Activated naive CD8-positive, alpha-beta T cell treated with anti-CD3 and anti-CD28 coated beads for 36 hours (primary cell): ENCODE measurements around the gene SDHAF4. TPM values are rescaled to one million over a fixed set of nuclear protein-coding genes. Genes with fewer than 3 reads are reported as not detected.
"Not testable (repeated sequence)": the region's sequence is repeated elsewhere in the genome, so short reads cannot be mapped to it uniquely, and the experiment has no call there.

ENCODE experiments used
- DNase-seq: peaks from one replicate; pipeline ENCODE4 v3.0.0; 2021
- H3K27ac Mint-ChIP-seq: one replicate; pipeline ENCODE4 v1.8.0; 2022; ENCODE audit warnings: mild to moderate bottlenecking, moderate library complexity, mixed read lengths
- H3K27me3 Mint-ChIP-seq: one replicate; pipeline ENCODE4 v1.8.0; 2022; ENCODE audit warnings: mild to moderate bottlenecking, mixed read lengths
- H3K36me3 Mint-ChIP-seq: one replicate; pipeline ENCODE4 v1.8.0; 2021; ENCODE audit warnings: mild to moderate bottlenecking, mixed read lengths
- H3K4me1 Mint-ChIP-seq: one replicate; pipeline ENCODE4 v1.8.0; 2021; ENCODE audit warnings: mixed read lengths
- H3K4me3 Mint-ChIP-seq: one replicate; pipeline ENCODE4 v1.8.0; 2022; ENCODE audit warnings: mild to moderate bottlenecking, moderate library complexity, mixed read lengths
- H3K9me3 Mint-ChIP-seq: one replicate; pipeline ENCODE4 v1.8.0; 2022; ENCODE audit warnings: mixed read lengths
- total RNA-seq, 2 experiments: library from RNA; stranded (reverse); gene quantifications; one replicate each; pipeline ENCODE4 v1.2.3, GENCODE V29; 2021

Gene SDHAF4
- total RNA-seq, 2 experiments from 2014 or later = 10.2 to 13.1 TPM

DNA sequence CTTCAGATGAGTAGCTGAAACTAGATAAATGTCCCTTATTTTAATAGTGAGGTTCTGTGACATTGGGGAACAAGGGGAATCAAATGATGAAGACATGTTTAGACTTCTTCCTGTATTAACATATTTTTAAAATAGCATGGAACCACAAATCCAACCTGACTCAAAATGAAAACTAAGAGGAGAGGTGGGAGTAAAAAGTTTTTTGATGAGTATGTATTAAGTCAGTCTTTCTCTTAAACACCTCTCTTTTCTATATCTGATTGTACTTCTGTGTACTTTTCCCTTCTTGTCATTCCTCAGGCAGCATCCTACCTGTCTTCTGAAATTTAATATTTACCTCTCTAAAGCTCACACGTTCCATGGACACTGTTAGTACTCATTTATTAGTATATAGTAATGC is 8.7 kb upstream of the SDHAF4 start:
- Mint-ChIP-seq H3K4me1 (peaks cover 19% of the 10 kb centered on the region), H3K4me3 (peak overlapping the region; percentile 13), H3K27me3 (peaks cover under 1% of the 10 kb centered on the region), H3K27ac (peak overlapping the region; percentile 78), H3K9me3 (no peaks in the 10 kb centered on the region), H3K36me3 (peaks cover 3% of the 10 kb centered on the region)
- no peak for DNase-seq

DNA sequence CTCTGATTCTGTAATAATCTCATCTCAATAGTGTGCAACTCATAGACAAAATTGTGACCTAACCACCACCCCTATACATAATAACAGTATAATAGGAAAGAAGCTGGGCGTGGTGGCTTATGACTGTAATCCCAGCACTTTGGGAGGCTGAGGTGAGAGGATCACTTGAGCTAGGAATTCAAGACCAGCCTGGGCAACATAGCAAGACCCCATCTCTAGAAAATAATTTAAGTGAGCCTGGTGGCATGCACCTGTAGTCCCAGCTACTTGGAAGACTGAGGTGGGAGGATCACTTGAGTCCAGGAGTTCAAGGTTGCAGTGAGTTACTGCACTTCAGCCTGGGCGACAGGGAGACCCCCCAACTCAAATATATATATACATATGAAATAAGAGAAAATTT is 4.3 kb upstream of the SDHAF4 start:
- peaks cover 18% of the 10 kb centered on the region for H3K4me1 Mint-ChIP-seq
- H3K4me3 Mint-ChIP-seq, H3K27me3 Mint-ChIP-seq, H3K9me3 Mint-ChIP-seq, H3K36me3 Mint-ChIP-seq, DNase-seq, H3K27ac Mint-ChIP-seq: not testable (repeated sequence)

DNA sequence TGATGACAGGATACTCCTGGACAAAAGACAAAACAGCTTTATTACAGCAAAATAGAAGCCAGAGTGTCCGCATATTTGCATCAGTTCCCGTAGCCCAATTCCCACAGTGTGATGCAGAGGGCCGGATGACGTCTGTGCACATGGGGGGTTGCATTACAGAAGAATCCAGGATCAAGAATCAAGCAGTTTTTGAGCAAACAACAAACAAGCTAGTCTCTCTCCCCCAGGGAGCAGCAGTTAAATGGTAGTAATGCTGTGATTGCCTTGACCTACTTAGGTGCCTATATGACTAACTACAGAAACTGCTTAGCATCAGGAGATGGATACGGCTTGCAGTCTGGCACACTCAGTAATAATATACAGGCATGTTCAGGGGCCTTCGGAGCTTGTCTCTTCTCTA is 3.2 kb upstream of the SDHAF4 start:
- H3K27me3 Mint-ChIP-seq = peaks cover 4% of the 10 kb centered on the region
- peaks cover 5% of the 10 kb centered on the region for H3K36me3 Mint-ChIP-seq
- H3K9me3 Mint-ChIP-seq = no peaks in the 10 kb centered on the region
- DNase-seq = no peak
- no peak overlapping the region for H3K4me3 Mint-ChIP-seq
- H3K27ac Mint-ChIP-seq = no peak overlapping the region
- H3K4me1 Mint-ChIP-seq = peaks cover 11% of the 10 kb centered on the region

DNA sequence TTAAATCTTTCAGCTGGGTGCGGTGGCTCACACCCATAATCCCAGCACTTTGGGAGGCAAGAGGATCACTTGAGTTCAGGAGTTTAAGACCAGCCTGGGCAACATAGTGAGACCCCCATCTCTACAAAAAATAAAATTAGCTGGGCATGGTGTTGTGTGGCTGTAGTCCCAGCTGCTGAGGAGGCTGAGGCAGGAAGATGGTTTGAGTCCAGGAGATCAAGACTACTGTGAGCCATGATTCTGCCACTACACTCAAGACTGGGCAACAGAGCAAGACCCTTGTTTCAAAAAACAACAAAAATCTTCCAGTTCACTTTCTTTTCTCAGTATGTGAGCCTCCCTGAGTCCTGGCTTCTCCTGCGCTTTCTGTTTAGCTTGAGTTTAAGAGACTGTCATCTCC is 7.9 kb downstream of the SDHAF4 start:
- no peaks in the 10 kb centered on the region for H3K9me3 Mint-ChIP-seq
- peaks cover 5% of the 10 kb centered on the region for H3K4me1 Mint-ChIP-seq
- H3K27ac Mint-ChIP-seq = no peak overlapping the region
- H3K36me3 Mint-ChIP-seq = peaks cover 11% of the 10 kb centered on the region
- H3K4me3 Mint-ChIP-seq = no peak overlapping the region
- no peaks in the 10 kb centered on the region for H3K27me3 Mint-ChIP-seq
- DNase-seq = no peak

DNA sequence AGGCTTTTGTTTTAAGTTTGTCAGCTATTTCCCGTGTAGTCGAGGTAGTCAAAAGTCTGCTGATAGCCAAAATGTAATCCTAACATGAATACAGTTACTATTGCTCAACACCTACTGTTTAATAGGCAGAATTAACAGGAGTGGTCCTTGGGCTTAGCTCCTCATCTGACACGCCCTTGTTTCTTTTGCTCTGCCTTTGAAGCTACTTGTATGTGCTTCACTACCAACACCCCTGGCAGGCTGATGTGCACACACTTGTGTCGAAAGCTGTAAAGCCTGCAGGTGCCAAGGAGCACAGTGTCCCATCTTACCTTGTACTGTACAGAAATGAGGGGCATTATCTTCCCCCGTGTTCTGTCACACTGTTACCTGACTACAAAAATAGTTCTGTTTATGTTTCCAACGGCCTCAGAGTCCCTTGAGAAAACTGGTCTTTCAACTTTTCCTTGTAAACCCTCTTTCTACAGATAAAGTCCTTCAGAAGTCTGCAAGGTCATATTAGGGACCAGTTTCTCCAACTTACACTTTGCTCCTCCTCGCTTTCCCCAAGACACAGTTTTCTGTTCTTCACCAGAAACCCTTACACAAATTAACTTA is 9.3 kb downstream of the SDHAF4 start:
- Mint-ChIP-seq H3K27ac (no peak overlapping the region), H3K4me1 (peaks cover 1% of the 10 kb centered on the region), H3K36me3 (peaks cover 7% of the 10 kb centered on the region), H3K4me3 (no peak overlapping the region), H3K9me3 (no peaks in the 10 kb centered on the region), H3K27me3 (no peaks in the 10 kb centered on the region)
- DNase-seq = no peak

DNA sequence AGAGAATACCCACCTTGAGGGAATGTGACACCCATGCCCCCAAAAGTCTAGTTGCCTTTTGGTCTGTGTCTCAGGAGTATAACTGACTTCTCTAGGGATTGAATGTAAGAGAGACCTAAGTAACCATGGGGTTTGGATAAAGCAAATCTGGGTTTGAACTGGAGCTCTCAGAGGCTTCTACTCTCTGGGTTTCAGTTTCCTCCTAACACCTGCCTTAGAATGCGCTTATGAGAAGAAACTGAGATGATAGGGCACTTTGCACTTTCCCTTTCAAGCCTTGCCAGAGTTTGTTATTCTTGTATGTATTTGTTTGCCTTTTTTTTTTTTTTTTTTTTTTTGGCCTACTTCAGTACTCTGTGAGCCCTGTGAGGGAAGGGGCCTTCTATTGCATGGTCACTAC is 19.4 kb downstream of the SDHAF4 start:
- Mint-ChIP-seq H3K4me3 (no peak overlapping the region), H3K27ac (no peak overlapping the region), H3K9me3 (no peaks in the 10 kb centered on the region), H3K27me3 (no peaks in the 10 kb centered on the region), H3K4me1 (peaks cover 6% of the 10 kb centered on the region), H3K36me3 (peaks cover 13% of the 10 kb centered on the region)
- no peak for DNase-seq

DNA sequence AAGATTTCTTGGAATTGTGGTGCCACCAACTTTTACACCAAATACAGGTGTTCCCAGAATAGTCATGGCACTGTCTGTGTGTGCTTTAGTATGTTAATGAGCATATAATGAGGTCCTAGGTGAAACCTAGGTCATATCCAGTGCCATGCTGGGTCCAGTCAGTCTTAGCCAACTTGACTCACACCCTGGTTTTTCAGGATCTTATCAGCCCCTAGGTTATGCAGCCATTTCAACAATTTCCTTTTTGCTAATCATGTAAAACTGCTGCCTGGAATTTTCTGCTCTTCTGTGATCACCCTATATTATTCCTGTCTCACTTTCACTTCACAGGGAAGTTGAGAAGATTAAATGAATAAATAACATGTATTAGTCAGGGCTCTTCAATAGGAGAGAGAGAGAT is 23.7 kb downstream of the SDHAF4 start:
- no peaks in the 10 kb centered on the region for H3K27me3 Mint-ChIP-seq
- H3K9me3 Mint-ChIP-seq = no peaks in the 10 kb centered on the region
- DNase-seq = no peak
- peaks cover 12% of the 10 kb centered on the region for H3K36me3 Mint-ChIP-seq
- H3K4me1 Mint-ChIP-seq = peaks cover 6% of the 10 kb centered on the region
- H3K4me3 Mint-ChIP-seq = no peak overlapping the region
- H3K27ac Mint-ChIP-seq = no peak overlapping the region

DNA sequence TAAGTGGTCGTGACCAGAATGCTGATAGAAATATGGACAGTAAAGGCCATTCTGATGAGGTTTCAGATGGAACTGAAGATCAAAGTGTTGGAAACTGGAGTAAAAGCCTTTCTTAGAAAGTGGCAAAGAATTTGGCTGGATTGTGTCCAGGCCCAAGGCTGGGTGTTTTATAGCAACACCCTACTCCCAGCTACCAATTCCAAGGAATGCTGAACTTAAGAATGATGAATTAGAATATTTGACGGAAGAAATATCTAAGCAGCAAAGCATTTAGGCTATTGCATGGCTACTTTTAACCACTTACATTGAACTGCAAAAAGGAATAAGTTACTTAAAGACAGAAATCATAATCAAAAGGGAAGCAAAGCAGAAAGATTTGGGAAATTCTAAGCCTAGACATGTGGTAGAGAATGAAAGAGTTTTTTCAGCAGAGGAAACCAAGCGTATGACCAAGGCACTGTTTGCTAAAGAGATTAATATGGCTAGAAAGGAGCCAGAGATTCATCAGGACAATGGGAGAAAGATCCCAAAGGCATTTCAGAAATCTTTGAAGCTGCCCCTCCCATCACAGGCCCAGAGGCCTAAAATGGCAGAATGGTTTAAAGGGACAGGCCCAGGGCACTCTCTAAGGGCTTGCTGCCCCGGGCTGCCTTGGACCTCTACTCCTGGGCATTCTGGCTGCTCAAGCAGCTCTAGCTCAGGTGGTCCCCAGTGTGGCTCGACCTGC is 25.8 kb downstream of the SDHAF4 start:
- Mint-ChIP-seq H3K36me3 (peaks cover 10% of the 10 kb centered on the region), H3K27me3 (no peaks in the 10 kb centered on the region), H3K27ac (no peak overlapping the region), H3K9me3 (no peaks in the 10 kb centered on the region), H3K4me3 (no peak overlapping the region), H3K4me1 (no peaks in the 10 kb centered on the region)
- no peak for DNase-seq

DNA sequence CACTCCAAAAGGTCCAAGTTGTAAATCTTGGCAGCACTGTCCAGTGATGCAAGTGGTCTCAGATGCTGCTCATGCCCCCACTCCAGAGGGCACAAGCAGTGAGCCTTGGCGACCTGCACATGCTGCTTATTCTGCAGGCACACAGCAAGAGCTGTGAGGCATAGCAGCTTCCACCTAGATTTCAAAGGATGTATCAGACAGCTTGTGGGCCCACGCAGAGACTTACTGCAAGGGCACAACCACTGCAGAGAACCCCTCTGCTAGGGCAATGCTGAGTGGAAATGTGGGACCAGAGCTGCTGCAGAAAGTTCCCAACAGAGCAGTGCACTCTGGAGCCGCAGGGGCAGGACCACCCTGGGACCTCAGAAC is 26.4 kb downstream of the SDHAF4 start:
- H3K4me1 Mint-ChIP-seq = no peaks in the 10 kb centered on the region
- no peaks in the 10 kb centered on the region for H3K27me3 Mint-ChIP-seq
- H3K36me3 Mint-ChIP-seq = peaks cover 10% of the 10 kb centered on the region
- no peak overlapping the region for H3K4me3 Mint-ChIP-seq
- no peak overlapping the region for H3K27ac Mint-ChIP-seq
- no peak for DNase-seq
- H3K9me3 Mint-ChIP-seq = no peaks in the 10 kb centered on the region

DNA sequence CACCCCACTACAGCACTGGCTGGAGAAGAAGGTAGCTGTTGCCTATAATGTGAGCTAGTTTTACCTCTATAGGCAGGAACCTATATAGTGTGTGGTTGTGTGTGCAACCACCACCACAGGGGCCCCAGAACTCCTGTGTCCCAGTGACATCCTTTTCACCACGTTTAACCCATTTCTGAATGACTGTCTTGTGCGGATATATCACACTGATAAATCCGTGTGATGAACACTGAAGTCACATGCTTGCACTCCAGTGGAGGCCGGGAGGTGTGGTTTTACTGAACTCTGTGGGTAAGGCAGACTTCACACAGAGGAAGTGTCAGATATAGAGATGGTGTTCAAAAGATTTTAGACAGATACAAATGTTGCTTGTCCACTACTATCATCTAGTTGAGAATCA is 32.5 kb downstream of the SDHAF4 start:
- Mint-ChIP-seq H3K27ac (no peak overlapping the region), H3K4me3 (no peak overlapping the region), H3K9me3 (no peaks in the 10 kb centered on the region), H3K36me3 (peaks cover under 1% of the 10 kb centered on the region), H3K4me1 (no peaks in the 10 kb centered on the region), H3K27me3 (no peaks in the 10 kb centered on the region)
- no peak for DNase-seq

DNA sequence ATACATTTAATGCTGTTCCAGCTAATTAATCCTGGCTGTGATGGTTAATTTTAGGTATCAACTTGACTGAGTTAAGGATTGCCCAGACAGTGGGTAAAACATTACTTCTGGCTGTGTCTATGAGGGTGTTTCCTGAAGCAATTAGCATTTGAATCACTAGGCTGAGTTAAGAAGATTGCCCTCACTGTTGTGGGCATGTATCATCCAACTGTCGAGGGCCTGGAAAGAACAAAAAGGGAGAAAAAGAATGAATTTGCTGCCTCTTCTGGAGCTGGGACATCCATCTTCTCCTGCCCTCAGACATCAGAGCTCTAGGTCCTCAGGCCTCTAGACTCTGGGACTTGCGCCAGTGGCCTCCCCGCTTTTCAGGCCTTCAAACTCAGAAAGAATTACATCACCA is 34.3 kb downstream of the SDHAF4 start:
- Mint-ChIP-seq H3K9me3 (no peaks in the 10 kb centered on the region), H3K4me1 (no peaks in the 10 kb centered on the region), H3K4me3 (no peak overlapping the region), H3K27me3 (no peaks in the 10 kb centered on the region), H3K36me3 (peaks cover 2% of the 10 kb centered on the region), H3K27ac (no peak overlapping the region)
- no peak for DNase-seq

DNA sequence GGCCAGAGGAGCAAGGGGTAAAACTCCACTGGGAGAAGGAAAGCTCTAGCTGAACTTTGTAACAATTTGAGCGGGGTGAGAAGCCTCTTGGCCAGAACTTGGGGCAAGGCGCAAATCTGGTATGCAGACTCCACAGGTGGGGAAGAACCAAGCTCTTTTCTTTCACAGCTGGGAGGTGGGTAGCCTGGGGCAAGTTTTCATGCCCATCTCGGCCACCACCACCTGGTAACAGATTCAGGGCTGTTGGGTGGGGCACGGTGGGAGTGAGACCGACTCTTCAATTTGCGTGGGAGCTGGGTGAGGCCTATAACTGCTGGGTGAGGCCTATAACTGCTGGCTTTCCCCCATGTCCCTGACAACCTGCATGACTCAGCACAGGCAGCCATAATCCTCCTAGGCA is 37.5 kb downstream of the SDHAF4 start:
- H3K27ac Mint-ChIP-seq = no peak overlapping the region
- peaks cover 2% of the 10 kb centered on the region for H3K36me3 Mint-ChIP-seq
- H3K27me3 Mint-ChIP-seq = no peaks in the 10 kb centered on the region

DNA sequence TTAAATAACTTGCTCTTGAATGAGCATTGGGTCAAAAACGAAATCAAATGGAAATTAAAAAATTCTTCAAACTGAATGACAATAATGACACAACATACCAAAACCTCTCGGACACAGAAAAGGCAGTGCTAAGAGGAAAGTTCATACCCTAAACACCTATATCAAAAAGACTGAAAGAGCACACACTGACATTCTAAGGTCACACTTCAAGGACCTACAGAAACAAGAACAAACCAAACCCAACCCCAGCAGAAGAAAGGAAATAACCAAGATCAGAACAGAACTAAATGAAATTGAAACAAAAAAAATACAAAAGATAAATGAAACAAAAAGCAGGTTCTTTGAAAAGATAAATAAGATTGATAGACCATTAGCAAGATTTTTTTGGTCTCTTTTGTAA is 40.6 kb downstream of the SDHAF4 start:
- Mint-ChIP-seq H3K4me3 (peak overlapping the region; percentile 1), H3K4me1 (peaks cover 10% of the 10 kb centered on the region), H3K27ac (peak overlapping the region; percentile 2)
- not testable (repeated sequence) for H3K36me3 Mint-ChIP-seq, H3K9me3 Mint-ChIP-seq, H3K27me3 Mint-ChIP-seq, DNase-seq

More for the DNA sequence above, 37.5 kb downstream of the SDHAF4 start:
- Mint-ChIP-seq H3K4me3 (no peak overlapping the region), H3K9me3 (no peaks in the 10 kb centered on the region), H3K4me1 (peaks cover 10% of the 10 kb centered on the region)
- DNase-seq = no peak

DNA sequence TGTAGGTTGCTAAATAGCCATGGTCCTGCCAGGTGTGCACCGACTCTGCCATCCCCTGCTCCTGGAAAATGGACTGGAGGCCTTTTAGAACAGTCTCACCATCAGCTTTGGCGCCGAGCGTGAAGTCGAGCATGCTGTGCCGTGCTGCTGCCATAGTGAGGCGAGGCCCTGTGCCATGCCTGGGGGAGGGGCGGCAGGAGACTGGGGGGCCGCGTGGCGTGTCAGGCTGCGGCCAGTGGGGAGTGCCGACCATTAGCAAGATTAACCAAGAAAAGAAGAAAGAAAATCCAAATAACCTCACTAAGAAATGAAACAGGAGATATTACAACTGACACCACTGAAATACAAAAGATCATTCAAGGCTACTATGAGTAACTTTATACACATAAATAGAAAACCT is 42.5 kb downstream of the SDHAF4 start:
- H3K4me1 Mint-ChIP-seq = peaks cover 10% of the 10 kb centered on the region
- not testable (repeated sequence) for H3K36me3 Mint-ChIP-seq, H3K27ac Mint-ChIP-seq, H3K9me3 Mint-ChIP-seq, H3K27me3 Mint-ChIP-seq, H3K4me3 Mint-ChIP-seq, DNase-seq

DNA sequence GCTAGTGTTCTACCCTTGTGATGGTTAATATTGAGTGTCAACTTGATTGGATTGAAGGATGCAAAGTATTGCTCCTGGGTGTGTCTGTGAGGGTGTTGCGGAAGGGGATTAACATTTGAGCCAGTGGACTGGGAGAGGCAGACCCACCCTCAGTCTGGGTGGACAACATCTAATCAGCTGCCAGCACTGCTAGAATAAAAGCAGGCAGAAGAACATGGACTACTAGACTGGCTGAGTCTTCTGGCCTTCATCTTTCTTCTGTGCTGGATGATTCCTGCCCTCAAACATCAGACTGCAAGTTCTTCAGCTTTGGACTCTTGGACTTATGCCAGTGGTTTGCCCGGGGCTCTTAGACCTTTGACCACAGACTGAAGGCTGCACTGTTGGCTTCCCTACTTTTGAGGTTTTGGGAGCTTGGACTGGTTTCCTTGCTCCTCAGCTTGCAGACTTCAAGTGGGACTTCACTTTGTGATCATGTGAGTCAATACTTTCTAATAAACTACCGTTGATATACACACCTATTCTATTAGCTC is 50.1 kb downstream of the SDHAF4 start:
- peaks cover 9% of the 10 kb centered on the region for H3K27me3 Mint-ChIP-seq
- no peak for DNase-seq
- H3K4me1 Mint-ChIP-seq = no peaks in the 10 kb centered on the region
- H3K36me3 Mint-ChIP-seq = no peaks in the 10 kb centered on the region
- H3K4me3 Mint-ChIP-seq = no peak overlapping the region
- H3K27ac Mint-ChIP-seq = no peak overlapping the region
- H3K9me3 Mint-ChIP-seq = no peaks in the 10 kb centered on the region

DNA sequence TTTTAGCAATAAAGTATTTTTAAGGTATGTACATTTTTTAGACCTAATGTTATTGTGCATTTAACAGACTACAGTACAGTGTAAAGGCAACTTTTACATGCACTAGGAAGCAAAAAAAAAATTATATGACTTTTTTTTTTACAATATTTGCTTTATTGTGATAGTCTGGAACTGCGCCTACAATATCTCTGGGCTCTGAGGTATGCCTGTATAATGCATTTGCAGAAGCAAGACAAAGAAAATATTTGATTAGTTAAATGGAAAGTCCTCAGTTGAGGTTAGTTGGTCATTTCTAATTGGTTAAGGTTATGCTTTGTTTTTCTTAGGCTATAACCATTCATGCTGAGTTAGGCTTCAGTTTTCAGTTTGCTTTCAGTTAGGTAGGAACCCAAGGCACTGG is 54.0 kb downstream of the SDHAF4 start:
- Mint-ChIP-seq H3K27ac (no peak overlapping the region), H3K4me1 (no peaks in the 10 kb centered on the region), H3K36me3 (no peaks in the 10 kb centered on the region), H3K9me3 (no peaks in the 10 kb centered on the region), H3K27me3 (peaks cover 4% of the 10 kb centered on the region), H3K4me3 (no peak overlapping the region)
- no peak for DNase-seq
